ENCODE measurements around the gene PKMYT1. TPM values are rescaled to one million over a fixed set of nuclear protein-coding genes. Genes with fewer than 3 reads are reported as not detected.

Gene PKMYT1
- total and polyA plus RNA-seq, 2 experiments from 2014 or later, result 90.9 to 100 TPM

DNA sequence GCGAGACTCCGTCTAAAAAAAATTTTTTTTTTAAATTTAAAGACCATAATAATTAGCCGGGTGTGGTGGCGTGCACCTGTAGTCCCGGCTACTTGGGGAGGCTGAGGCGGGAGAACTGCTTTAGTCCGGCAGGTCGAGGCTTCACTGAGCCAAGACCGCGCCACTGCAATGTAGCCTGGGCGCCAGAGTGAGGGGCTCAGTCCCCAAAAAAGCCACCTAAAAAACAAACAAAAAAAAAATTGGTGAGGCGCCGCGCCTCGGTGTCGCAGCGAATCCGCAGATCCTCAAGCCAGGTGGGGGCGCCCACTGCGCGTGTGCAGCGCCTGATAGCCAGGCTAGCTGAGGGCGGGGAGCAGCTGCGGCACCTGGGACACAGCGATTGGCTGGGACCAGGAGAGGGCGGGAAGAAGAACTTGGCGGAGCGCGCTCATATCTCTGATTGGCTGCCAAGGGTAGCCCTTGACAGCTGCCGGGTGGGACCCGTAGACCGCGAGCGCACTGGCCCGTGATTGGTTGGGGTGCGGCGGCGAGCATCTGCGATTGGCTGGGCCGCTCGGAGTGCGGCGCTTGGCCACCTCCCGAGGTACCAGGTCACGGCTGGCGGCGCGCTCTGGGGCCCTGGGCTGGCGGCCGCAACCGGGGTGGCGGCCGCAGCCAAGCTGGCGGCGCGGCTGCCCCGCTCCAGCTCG, 23.5 kb upstream of the PKMYT1 start:
- no peaks in the 10 kb centered on the region for H3K79me2 ChIP-seq (replicated peaks; ENCODE audit: insufficient read depth)
- peaks cover 32% of the 10 kb centered on the region for H3K4me1 Mint-ChIP-seq
- H3K9me3 Mint-ChIP-seq, result no peaks in the 10 kb centered on the region
- H3K36me3 Mint-ChIP-seq (ENCODE audit: low read depth), result peaks cover 13% of the 10 kb centered on the region
- no peak overlapping the region for H3K27ac ChIP-seq (ENCODE audit: low read depth)
- TF ChIP-seq POLR2AphosphoS5 (IDR thresholded peaks at IDR 0.05; ENCODE audit: low read depth), result peak; percentile 29; the same call in 1 of the 2 replicates
- peak; percentile 69 to 97 for TF ChIP-seq CTCF (conservative IDR thresholded peaks at IDR 0.05; ENCODE audit: low read depth in 2 of 2)
- peak; percentile 20; the same call in 1 of the 2 replicates for TF ChIP-seq CREB1 (CRISPR knock-in tag; IDR thresholded peaks at IDR 0.05; ENCODE audit: low read depth)
- TF ChIP-seq ZNF462 (CRISPR knock-in tag; IDR thresholded peaks at IDR 0.05), result no peak
- H4K20me1 ChIP-seq (replicated peaks; ENCODE audit: insufficient read depth), result no peaks in the 10 kb centered on the region
- DNase-seq (ENCODE audit: low spot score) (peak; percentile 100), ATAC-seq (peak; percentile 73)
- peak overlapping the region; percentile 57 for H3K4me3 Mint-ChIP-seq
- no peaks in the 10 kb centered on the region for H3K9me2 ChIP-seq (ENCODE audit: insufficient read depth)
- no peak overlapping the region for H3K4me2 ChIP-seq
- H3K27me3 Mint-ChIP-seq (ENCODE audit: insufficient read depth, low read depth, poor library complexity), result peaks cover 16% of the 10 kb centered on the region
- peaks cover 19% of the 10 kb centered on the region for H3F3A ChIP-seq (replicated peaks; ENCODE audit: low read depth)
- peaks cover 31% of the 10 kb centered on the region for H3K4me1 ChIP-seq (ENCODE audit: insufficient read depth)
- H3K4me3 ChIP-seq, result no peak overlapping the region
- no peaks in the 10 kb centered on the region for H3K36me3 ChIP-seq (ENCODE audit: insufficient read depth)
- no peak overlapping the region for H3K27ac Mint-ChIP-seq
- no peaks in the 10 kb centered on the region for H3K27me3 ChIP-seq (ENCODE audit: insufficient read depth)
- H2AFZ ChIP-seq, result no peak overlapping the region

All from GM23338 (cell line).